HG03432 (cell line): Measurements from ENCODE around the gene FAM181B.

Experiments used
- ATAC-seq: cut with Tn5 transposase; IDR thresholded peaks from one replicate; pipeline ENCODE4 v1.9.1; 2021; ENCODE audit warnings: mild to moderate bottlenecking, moderate library complexity; ENCODE audit not compliant: unreplicated experiment

Gene FAM181B

GRCh38 chr11:82733444-82734119 is at the start of gene FAM181B:
Gene FAM181B (minus strand): TSS chr11:82733864. CDS start chr11:82733729, 135 bp downstream.
- peak; percentile 61 for ATAC-seq

- no peak for ATAC-seq
Measured at GRCh38 chr11:82782825-82783374, 49.2 kb upstream of the FAM181B start.

- ATAC-seq = no peak
Measured at GRCh38 chr11:82778776-82779175, 45.1 kb upstream of the FAM181B start.

GRCh38 chr11:82776377-82776776 is 42.7 kb upstream of the FAM181B start:
- ATAC-seq = no peak

GRCh38 chr11:82775736-82776346 is 42.2 kb upstream of the FAM181B start:
- peak; percentile 99 for ATAC-seq

GRCh38 chr11:82775218-82775617 is 41.6 kb upstream of the FAM181B start:
- ATAC-seq = no peak

GRCh38 chr11:82771781-82772180 is 38.1 kb upstream of the FAM181B start:
- no peak for ATAC-seq

- no peak for ATAC-seq
Measured at GRCh38 chr11:82767123-82767522, 33.5 kb upstream of the FAM181B start.

- ATAC-seq = no peak
Measured at GRCh38 chr11:82765466-82766034, 31.9 kb upstream of the FAM181B start.

GRCh38 chr11:82763167-82763566 is 29.5 kb upstream of the FAM181B start:
- no peak for ATAC-seq

GRCh38 chr11:82759649-82760048 is 26.0 kb upstream of the FAM181B start:
- no peak for ATAC-seq

GRCh38 chr11:82757660-82758357 is 24.1 kb upstream of the FAM181B start:
- ATAC-seq = peak; percentile 57

GRCh38 chr11:82756765-82757639 is 23.3 kb upstream of the FAM181B start:
- ATAC-seq = no peak

GRCh38 chr11:82754410-82754809 is 20.7 kb upstream of the FAM181B start:
- ATAC-seq = no peak

- ATAC-seq = no peak
Measured at GRCh38 chr11:82753921-82754320, 20.3 kb upstream of the FAM181B start.

GRCh38 chr11:82752801-82753200 is 19.1 kb upstream of the FAM181B start:
- ATAC-seq = no peak

GRCh38 chr11:82750643-82751139 is 17.0 kb upstream of the FAM181B start:
- ATAC-seq = peak; percentile 82

GRCh38 chr11:82747471-82747870 is 13.8 kb upstream of the FAM181B start:
- no peak for ATAC-seq

- ATAC-seq = no peak
Measured at GRCh38 chr11:82738091-82738490, 4.4 kb upstream of the FAM181B start.

GRCh38 chr11:82734120-82734479 is 436 bp upstream of the FAM181B start:
- peak; percentile 11 for ATAC-seq
